Hepatocyte (in vitro differentiated cells): ENCODE data around the gene CYP27A1. TPM values are rescaled to one million over a fixed set of nuclear protein-coding genes. Genes with fewer than 3 reads are reported as not detected.

Experiments used
- DNase-seq: peaks from one replicate; pipeline ENCODE4 v3.0.0-alpha.2; 2016; ENCODE audit warnings: low spot score
- H2AFZ ChIP-seq: fragments of 200-600 bp; sonication (generic); 2 replicates; pipeline ENCODE4 v1.6.0; 2016; ENCODE audit warnings: antibody characterized with exemption, mild to moderate bottlenecking
- H3K27ac ChIP-seq: fragments of 200-600 bp; sonication (generic); 2 replicates; pipeline ENCODE4 v1.5.1; 2016; ENCODE audit warnings: mild to moderate bottlenecking
- H3K27me3 ChIP-seq: fragments of 200-600 bp; sonication (generic); 2 replicates; pipeline ENCODE4 v1.6.1; 2016
- H3K36me3 ChIP-seq: fragments of 200-600 bp; sonication (generic); replicated peaks from 2 replicates; pipeline ENCODE4 v1.5.1; 2016; ENCODE audit warnings: low read depth; ENCODE audit not compliant: insufficient read depth
- H3K4me1 ChIP-seq: fragments of 200-600 bp; sonication (generic); 2 replicates; pipeline ENCODE4 v1.5.1; 2016; ENCODE audit warnings: mild to moderate bottlenecking, moderate library complexity; ENCODE audit not compliant: insufficient read depth
- H3K4me2 ChIP-seq: fragments of 200-600 bp; sonication (generic); 2 replicates; pipeline ENCODE4 v1.6.0; 2016
- H3K4me3 ChIP-seq: fragments of 200-600 bp; sonication (generic); 2 replicates; pipeline ENCODE4 v1.5.1; 2016; ENCODE audit warnings: mild to moderate bottlenecking
- H3K79me2 ChIP-seq: fragments of 200-600 bp; sonication (generic); 2 replicates; pipeline ENCODE4 v1.6.0; 2017; ENCODE audit warnings: mild to moderate bottlenecking
- H3K9me2 ChIP-seq: fragments of 200-600 bp; sonication (generic); replicated peaks from 2 replicates; pipeline ENCODE4 v1.6.0; 2017; ENCODE audit warnings: mild to moderate bottlenecking; ENCODE audit not compliant: insufficient read depth
- H3K9me3 ChIP-seq: fragments of 200-600 bp; sonication (generic); 2 replicates; pipeline ENCODE4 v1.5.1; 2016; ENCODE audit warnings: low read depth, mild to moderate bottlenecking
- H4K20me1 ChIP-seq: fragments of 200-600 bp; sonication (generic); 2 replicates; pipeline ENCODE4 v1.6.0; 2016; ENCODE audit warnings: mild to moderate bottlenecking; ENCODE audit not compliant: insufficient read depth, poor library complexity, severe bottlenecking
- CTCF ChIP-seq: fragments of 200-600 bp; sonication (generic); IDR thresholded peaks from 2 replicates; pipeline ENCODE4 v1.5.1; 2016; ENCODE audit warnings: antibody characterized with exemption, mild to moderate bottlenecking; ENCODE audit not compliant: poor library complexity
- EZH2 ChIP-seq: fragments of 200-600 bp; sonication (generic); IDR thresholded peaks from 2 replicates; pipeline ENCODE4 v1.6.1; 2016; ENCODE audit warnings: antibody characterized with exemption, mild to moderate bottlenecking, borderline replicate concordance
- EZH2phosphoT487 ChIP-seq: fragments of 200-600 bp; sonication (generic); IDR thresholded peaks from one replicate; pipeline ENCODE4 v1.6.1; 2018; ENCODE audit warnings: antibody characterized with exemption, mild to moderate bottlenecking, low read depth, moderate library complexity; ENCODE audit not compliant: unreplicated experiment, severe bottlenecking
- WGBS: methylation state at CpG from one replicate; pipeline ENCODE4 v1.1.6; 2016; ENCODE audit warnings: low lambda C conversion rate; ENCODE audit errors: missing lambda C conversion rate; 5-methylcytosine and 5-hydroxymethylcytosine counted together
- polyA plus RNA-seq: library from polyadenylated mRNA; unstranded; fragments of >200 nt; fragmentation: Nextera tagmentation; extraction: Ambion mirVana; gene quantifications from 2 replicates; pipeline ENCODE4 v1.2.1, GENCODE V29; 2016
- total RNA-seq: library from RNA; depleted of rRNA; stranded (reverse); fragments of >200 nt; gene quantifications from 2 replicates; pipeline ENCODE4 v1.2.3, GENCODE V29; 2014

The CYP27A1 gene
- total and polyA plus RNA-seq, 2 experiments from 2014 or later: 34.5 to 44.8 TPM

DNA sequence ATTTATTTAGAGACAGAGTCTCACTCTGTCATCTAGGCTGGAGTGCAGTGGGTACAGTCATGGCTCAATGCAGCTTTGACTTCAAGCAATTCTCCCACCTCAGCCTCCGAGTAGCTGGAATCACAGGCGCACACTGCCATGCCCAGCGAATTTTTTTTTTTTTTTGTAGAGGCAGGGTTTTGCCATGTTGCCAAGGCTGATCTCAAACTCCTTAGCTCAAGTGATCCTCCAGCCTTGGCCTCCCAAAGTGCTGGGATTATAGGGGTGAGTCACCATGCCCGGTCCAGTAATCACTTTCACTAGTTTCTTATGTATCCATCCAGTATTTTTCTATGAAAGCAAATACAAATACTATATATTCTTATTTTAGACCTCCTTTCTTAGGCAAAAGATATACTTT lies 25.7 kb downstream of the CYP27A1 start:
- Histone ChIP-seq H3K4me2 (no peak overlapping the region), H3K9me3 (peaks cover 5% of the 10 kb centered on the region), H2AFZ (no peak overlapping the region), H4K20me1 (no peaks in the 10 kb centered on the region), H3K79me2 (peaks cover 55% of the 10 kb centered on the region), H3K9me2 (no peaks in the 10 kb centered on the region), H3K27ac (peak overlapping the region; percentile 86), H3K36me3 (no peaks in the 10 kb centered on the region), H3K27me3 (no peaks in the 10 kb centered on the region), H3K4me1 (peaks cover 20% of the 10 kb centered on the region), H3K4me3 (no peak overlapping the region)
- TF ChIP-seq CTCF (no peak), EZH2phosphoT487 (no peak), EZH2 (no peak)
- no peak for DNase-seq
- WGBS: 80% methylated on average over 4 of the region's 4 CpGs

DNA sequence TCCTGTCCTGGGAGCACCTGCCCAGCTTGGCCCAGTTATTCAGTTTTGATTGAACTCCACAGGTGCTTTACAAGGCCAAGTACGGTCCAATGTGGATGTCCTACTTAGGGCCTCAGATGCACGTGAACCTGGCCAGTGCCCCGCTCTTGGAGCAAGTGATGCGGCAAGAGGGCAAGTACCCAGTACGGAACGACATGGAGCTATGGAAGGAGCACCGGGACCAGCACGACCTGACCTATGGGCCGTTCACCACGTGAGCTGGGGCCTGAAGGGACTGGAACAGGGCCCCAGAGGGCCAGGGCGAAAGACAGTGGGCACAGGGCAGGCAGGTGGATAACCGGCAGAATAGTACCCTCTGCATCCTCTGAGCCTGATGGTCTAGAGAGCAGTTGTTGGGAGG lies 27.6 kb downstream of the CYP27A1 start:
- no peaks in the 10 kb centered on the region for H3K27me3 ChIP-seq
- no peak for DNase-seq
- H2AFZ ChIP-seq: no peak overlapping the region
- no peak for TF ChIP-seq EZH2
- TF ChIP-seq CTCF: no peak
- TF ChIP-seq EZH2phosphoT487: no peak
- peaks cover 19% of the 10 kb centered on the region for H3K4me1 ChIP-seq
- 98% methylated on average over 12 of the region's 12 CpGs for WGBS
- no peaks in the 10 kb centered on the region for H4K20me1 ChIP-seq
- H3K9me3 ChIP-seq: peaks cover 2% of the 10 kb centered on the region
- H3K36me3 ChIP-seq: no peaks in the 10 kb centered on the region
- H3K4me2 ChIP-seq: no peak overlapping the region
- H3K79me2 ChIP-seq: peaks cover 39% of the 10 kb centered on the region
- no peak overlapping the region for H3K27ac ChIP-seq
- H3K9me2 ChIP-seq: no peaks in the 10 kb centered on the region
- no peak overlapping the region for H3K4me3 ChIP-seq

GRCh38 chr2:218810256-218810655 lies 28.3 kb downstream of the CYP27A1 start:
- TF ChIP-seq CTCF: no peak
- no peak for TF ChIP-seq EZH2phosphoT487
- no peak for TF ChIP-seq EZH2
- no peak for DNase-seq
- Histone ChIP-seq H3K9me2 (no peaks in the 10 kb centered on the region), H3K36me3 (no peaks in the 10 kb centered on the region), H3K27me3 (no peaks in the 10 kb centered on the region), H4K20me1 (no peaks in the 10 kb centered on the region), H2AFZ (no peak overlapping the region), H3K79me2 (peaks cover 32% of the 10 kb centered on the region), H3K4me3 (no peak overlapping the region), H3K27ac (no peak overlapping the region), H3K4me2 (no peak overlapping the region), H3K4me1 (peaks cover 16% of the 10 kb centered on the region), H3K9me3 (no peaks in the 10 kb centered on the region)
- WGBS: 81% methylated on average over 2 of the region's 2 CpGs

DNA sequence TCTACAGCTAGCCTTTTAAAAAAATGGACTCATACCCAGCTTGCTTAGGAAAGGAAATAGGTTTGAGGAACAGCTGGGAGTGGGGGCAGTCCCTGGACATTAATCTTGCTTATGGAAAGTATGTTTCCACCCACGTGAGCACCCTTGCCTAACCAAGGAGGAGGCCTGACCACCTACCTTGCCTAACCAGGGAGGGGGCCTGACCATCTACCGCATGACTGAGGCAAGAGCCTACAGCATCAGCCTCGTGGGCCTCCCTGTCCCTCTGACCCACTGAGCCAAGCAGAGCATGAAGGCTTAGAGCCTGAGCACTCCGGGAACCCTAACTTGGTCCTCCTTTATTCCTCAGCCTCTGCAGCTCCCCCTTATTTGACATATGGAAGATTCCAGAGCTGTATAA lies 29.4 kb downstream of the CYP27A1 start:
- Histone ChIP-seq H3K27ac (no peak overlapping the region), H3K79me2 (peaks cover 31% of the 10 kb centered on the region), H3K4me2 (no peak overlapping the region), H2AFZ (no peak overlapping the region), H4K20me1 (no peaks in the 10 kb centered on the region), H3K4me3 (no peak overlapping the region), H3K9me3 (no peaks in the 10 kb centered on the region), H3K9me2 (no peaks in the 10 kb centered on the region), H3K4me1 (peaks cover 6% of the 10 kb centered on the region), H3K36me3 (no peaks in the 10 kb centered on the region), H3K27me3 (no peaks in the 10 kb centered on the region)
- no peak for DNase-seq
- WGBS: 86% methylated on average over 4 of the region's 4 CpGs
- no peak for TF ChIP-seq EZH2
- TF ChIP-seq CTCF: no peak
- no peak for TF ChIP-seq EZH2phosphoT487
